HCT116 (cell line): Measurements from ENCODE around the gene REG1B.

Experiments
- CTCF ChIP-seq, 3 experiments: fragments of 200-600 bp in 1 of 3; sonication (generic) in 1 of 3; IDR thresholded peaks in 2 of 3; conservative IDR thresholded peaks in 1 of 3; 2 replicates each; pipeline ENCODE4 v1.5.1; 2012 to 2017; ENCODE audit warnings: low read depth in 2 of 3, low read length in 2 of 3, antibody characterized with exemption in 1 of 3, borderline replicate concordance in 1 of 3, control low read depth in 1 of 3, mild to moderate bottlenecking in 1 of 3, mixed read lengths in 1 of 3, mixed run types in 1 of 3, moderate library complexity in 1 of 3; ENCODE audit not compliant: insufficient read depth in 1 of 3
- JUND ChIP-seq: IDR thresholded peaks from 2 replicates; pipeline ENCODE4 v1.6.1; 2012

- TF ChIP-seq CTCF (IDR thresholded peaks at IDR 0.05 in 2 of 3, conservative IDR thresholded peaks at IDR 0.05 in 1 of 3; ENCODE audit: borderline replicate concordance in 1 of 3, insufficient read depth in 1 of 3, low read depth in 2 of 3, low read length in 2 of 3) (no peak), JUND (no peak)
Measured at GRCh38 chr2:79116997-79117928, 29.5 kb upstream of the REG1B start.
